ENCODE results near the gene BET1. TPM values are rescaled to one million over a fixed set of nuclear protein-coding genes. Genes with fewer than 3 reads are reported as not detected.

Gene BET1
- total RNA-seq, 1 donor from 2014 or later, result 64.3 TPM

GRCh38 chr7:93957767-93958166 lies 46.4 kb downstream of the BET1 start:
- DNase-seq, result no peak

- DNase-seq, result no peak
These were observed 48.9 kb downstream of the BET1 start for GRCh38 chr7:93955304-93955703.

GRCh38 chr7:93949423-93949822 lies 54.7 kb downstream of the BET1 start:
- DNase-seq, result peak; percentile 80

GRCh38 chr7:93948873-93949272 lies 55.3 kb downstream of the BET1 start:
- no peak for DNase-seq

GRCh38 chr7:93948106-93948505 lies 56.0 kb downstream of the BET1 start:
- no peak for DNase-seq

- no peak for DNase-seq
These were observed 58.2 kb downstream of the BET1 start for GRCh38 chr7:93945756-93946535.

- peak; percentile 83 for DNase-seq
These were observed 59.1 kb downstream of the BET1 start for GRCh38 chr7:93945083-93945482.

GRCh38 chr7:93944673-93945072 lies 59.5 kb downstream of the BET1 start:
- DNase-seq, result peak; percentile 95

GRCh38 chr7:93943816-93944540 lies 60.2 kb downstream of the BET1 start:
- peak; percentile 65 for DNase-seq

Other genes with a start within 250 kb of the BET1 start
- 112 and 152 TPM in 2 replicates for gene TFPI2, start 113.6 kb downstream of the BET1 start, total RNA-seq
- not detected in 2 replicates for gene GNGT1, start 97.8 kb downstream of the BET1 start, total RNA-seq
- gene GNG11, start 82.6 kb downstream of the BET1 start, total RNA-seq, result 404 and 652 TPM in 2 replicates